Mucosa of descending colon (tissue), 3 donors: ENCODE results near the gene PARVB. TPM values are rescaled to one million over a fixed set of nuclear protein-coding genes. Genes with fewer than 3 reads are reported as not detected.

ENCODE experiments used
- ATAC-seq: fragments of 200-7000 bp; cut with Tn5 transposase; one replicate; pipeline ENCODE4 v1.9.1; 2020; ENCODE audit warnings: mild to moderate bottlenecking, moderate library complexity
- DNase-seq, 3 donors: peaks; one replicate each; pipeline ENCODE4 v3.0.0-alpha.2; 2020
- H3K36me3 ChIP-seq: fragments of 200-600 bp; one replicate; pipeline ENCODE4 v1.8.0; 2021; ENCODE audit warnings: low read depth, mild to moderate bottlenecking
- H3K4me1 ChIP-seq: fragments of 200-600 bp; one replicate; pipeline ENCODE4 v1.8.0; 2021; ENCODE audit warnings: low read depth, mild to moderate bottlenecking
- H3K4me3 ChIP-seq: fragments of 200-600 bp; one replicate; pipeline ENCODE4 v1.8.0; 2021; ENCODE audit warnings: mild to moderate bottlenecking
- H3K9me3 ChIP-seq: fragments of 200-600 bp; one replicate; pipeline ENCODE4 v1.8.0; 2021; ENCODE audit warnings: mild to moderate bottlenecking
- intact Hi-C, 2 donors: fragments of 100-400 bp; cut with DNase I in 1 of 2; cut with micrococcal nuclease in 1 of 2; formaldehyde crosslinking; loops; one replicate each; pipeline versions ENCODE4 v1.11.0 to v1.11.1; 2022; cut with DNase I, micrococcal nuclease
- total RNA-seq, 3 donors: library from RNA; stranded (reverse); fragmentation: NEBNext Ultra II Directional in 2 of 3; extraction: Animal tissue kit (Norgen Biotek cat#: 25700) in 2 of 3; gene quantifications; one replicate each; pipeline versions ENCODE4 v1.2.1 to v1.2.4, GENCODE V29; 2021 to 2023
- TF ChIP-seq, protein P1 (sequence below): fragments of 200-600 bp; IDR thresholded peaks from one replicate; pipeline ENCODE4 v1.8.0; 2022; ENCODE audit warnings: antibody characterized with exemption, mild to moderate bottlenecking
- donor health status: DM: no; HTN: no; CAD: no; lungs with moderate emphysema.
- donor health status: DM: no; HTN: no; CAD: no.
- donor health status: DM: no; HTN: yes; CAD: no.

Gene PARVB
- total RNA-seq, 3 donors from 2014 or later = 5.2 to 35.7 (median 14.9) TPM

DNA sequence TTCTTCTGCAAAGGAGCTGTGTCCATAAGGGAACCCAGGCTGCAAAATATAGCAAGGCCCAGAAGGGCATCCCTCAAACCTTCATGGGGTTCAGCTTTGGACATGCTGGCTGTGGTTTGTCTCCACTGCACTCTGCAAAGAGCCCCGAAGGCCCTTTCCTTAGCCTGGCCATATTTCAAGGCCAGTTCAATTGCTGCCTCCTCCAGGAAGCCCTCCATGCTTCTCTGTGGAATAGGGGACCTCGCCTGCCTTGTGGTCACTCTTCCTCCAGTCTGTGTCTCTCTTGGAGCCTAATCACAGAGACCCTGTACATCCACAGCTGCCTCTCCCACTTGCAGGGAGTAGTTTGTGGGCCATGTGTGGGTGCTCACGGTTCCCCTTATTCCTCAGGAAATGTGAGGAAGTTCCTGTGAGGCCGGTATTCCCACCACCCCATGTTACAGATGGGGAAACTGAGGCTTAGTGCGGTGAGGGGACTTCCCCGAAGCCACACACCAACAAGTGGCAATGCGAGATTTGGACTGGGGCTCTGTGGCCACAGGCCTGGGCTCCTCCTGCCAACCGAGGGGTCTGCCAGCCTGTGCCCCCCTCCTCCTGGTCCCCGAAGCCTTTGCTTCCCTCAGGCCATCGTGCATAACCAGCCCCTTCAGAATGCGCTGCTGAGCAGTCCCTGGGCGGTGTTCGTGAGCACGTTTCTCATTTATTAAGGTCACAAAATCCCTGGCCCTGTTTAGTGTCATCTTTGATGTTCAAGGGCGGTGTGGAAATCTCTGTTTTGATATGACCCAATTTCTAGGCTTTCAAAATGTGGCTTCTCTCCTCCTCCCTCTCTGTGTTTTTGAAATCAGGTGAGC lies 65.8 kb downstream of the PARVB start:
- intact Hi-C loops = loop anchor here (10.0 kb wide), 2 partner anchors 95 to 535 kb away; no protein-coding TSS in a partner anchor
- H3K9me3 ChIP-seq = no peaks in the 10 kb centered on the region
- TF ChIP-seq, protein P1, sequence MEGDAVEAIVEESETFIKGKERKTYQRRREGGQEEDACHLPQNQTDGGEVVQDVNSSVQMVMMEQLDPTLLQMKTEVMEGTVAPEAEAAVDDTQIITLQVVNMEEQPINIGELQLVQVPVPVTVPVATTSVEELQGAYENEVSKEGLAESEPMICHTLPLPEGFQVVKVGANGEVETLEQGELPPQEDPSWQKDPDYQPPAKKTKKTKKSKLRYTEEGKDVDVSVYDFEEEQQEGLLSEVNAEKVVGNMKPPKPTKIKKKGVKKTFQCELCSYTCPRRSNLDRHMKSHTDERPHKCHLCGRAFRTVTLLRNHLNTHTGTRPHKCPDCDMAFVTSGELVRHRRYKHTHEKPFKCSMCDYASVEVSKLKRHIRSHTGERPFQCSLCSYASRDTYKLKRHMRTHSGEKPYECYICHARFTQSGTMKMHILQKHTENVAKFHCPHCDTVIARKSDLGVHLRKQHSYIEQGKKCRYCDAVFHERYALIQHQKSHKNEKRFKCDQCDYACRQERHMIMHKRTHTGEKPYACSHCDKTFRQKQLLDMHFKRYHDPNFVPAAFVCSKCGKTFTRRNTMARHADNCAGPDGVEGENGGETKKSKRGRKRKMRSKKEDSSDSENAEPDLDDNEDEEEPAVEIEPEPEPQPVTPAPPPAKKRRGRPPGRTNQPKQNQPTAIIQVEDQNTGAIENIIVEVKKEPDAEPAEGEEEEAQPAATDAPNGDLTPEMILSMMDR = no peak
- no peak overlapping the region for H3K4me3 ChIP-seq
- no peaks in the 10 kb centered on the region for H3K4me1 ChIP-seq
- DNase-seq = no peak
- no peak for ATAC-seq
- no peaks in the 10 kb centered on the region for H3K36me3 ChIP-seq

DNA sequence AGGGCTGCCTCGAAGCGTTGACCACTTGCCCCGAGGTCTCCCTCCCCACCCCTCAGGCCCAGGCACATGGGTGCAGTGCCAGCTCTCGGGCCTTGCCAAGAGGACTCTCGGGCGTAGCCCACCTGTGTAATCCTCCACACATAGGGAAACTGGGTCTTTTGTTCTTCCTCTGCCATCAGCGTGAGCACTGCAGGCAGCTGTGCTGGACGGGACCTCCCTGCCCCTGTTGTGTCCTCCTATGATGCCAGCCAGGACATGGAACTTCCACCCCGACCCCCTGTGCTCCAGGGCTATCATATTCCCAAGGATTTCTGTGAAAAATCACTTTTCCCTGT lies 66.4 kb downstream of the PARVB start:
- no peak for ATAC-seq
- H3K4me1 ChIP-seq = no peaks in the 10 kb centered on the region

DNA sequence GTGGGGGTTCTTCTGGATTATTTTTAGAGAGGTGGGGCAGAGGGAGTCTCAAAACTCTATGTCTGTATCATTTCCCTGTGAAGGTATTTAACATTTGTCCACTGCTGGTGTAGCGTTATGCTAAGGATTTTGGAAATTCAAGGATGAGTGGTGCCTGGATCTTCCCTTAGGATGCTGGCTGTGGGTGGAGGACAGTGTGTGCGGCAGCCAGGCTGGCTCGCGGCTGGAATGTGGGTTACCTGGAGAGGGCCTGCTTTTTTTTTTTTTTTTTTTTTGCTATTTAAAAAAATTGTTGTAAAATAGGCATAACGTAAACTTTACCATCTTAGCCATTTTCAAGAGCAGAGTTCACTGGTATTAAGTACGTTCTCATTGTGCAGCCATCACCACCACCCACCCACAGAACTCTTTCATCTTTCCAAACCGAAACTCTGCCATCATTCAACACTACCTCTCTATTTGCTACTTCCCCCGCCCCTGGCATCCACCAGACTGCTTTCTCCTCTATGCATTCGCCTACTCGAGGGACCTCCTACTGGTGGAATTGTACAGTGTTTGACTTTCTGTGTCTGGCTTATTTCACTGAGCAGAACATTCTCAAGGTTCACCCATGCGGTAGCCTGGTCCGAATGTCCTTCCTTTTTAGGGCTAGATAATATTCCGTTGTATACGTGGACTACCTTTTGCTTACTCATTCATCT lies 67.1 kb downstream of the PARVB start:
- no peaks in the 10 kb centered on the region for H3K9me3 ChIP-seq
- DNase-seq (no peak), ATAC-seq (no peak)
- H3K4me1 ChIP-seq = no peaks in the 10 kb centered on the region
- TF ChIP-seq, protein P1 = no peak
- intact Hi-C loops = no loop called here
- no peak overlapping the region for H3K4me3 ChIP-seq
- no peaks in the 10 kb centered on the region for H3K36me3 ChIP-seq

More for the DNA sequence above, 66.4 kb downstream of the PARVB start:
- intact Hi-C loops = no loop called here
- no peak overlapping the region for H3K4me3 ChIP-seq
- H3K36me3 ChIP-seq = no peaks in the 10 kb centered on the region
- no peak for DNase-seq
- TF ChIP-seq, protein P1 = no peak
- H3K9me3 ChIP-seq = no peaks in the 10 kb centered on the region

DNA sequence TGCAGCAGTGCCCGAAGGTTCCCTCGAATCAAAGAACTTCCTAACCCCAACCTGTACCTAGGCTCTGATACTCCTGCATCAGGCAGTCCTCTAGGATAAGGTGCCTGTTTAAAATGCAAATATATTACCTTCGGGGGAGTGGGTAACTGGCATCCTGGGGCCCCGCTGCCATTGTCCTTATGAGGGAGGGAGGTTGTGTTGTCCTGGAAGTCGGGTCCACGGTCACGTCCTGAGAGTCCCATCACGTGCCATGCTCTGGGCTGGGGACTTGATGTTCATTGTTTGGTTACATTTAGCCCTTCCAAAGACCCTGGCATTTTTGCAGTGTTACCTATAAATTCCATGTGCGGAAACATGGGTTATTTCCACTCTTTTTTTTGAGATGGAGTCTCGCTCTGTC lies 67.6 kb downstream of the PARVB start:
- no peak for DNase-seq
- no peak overlapping the region for H3K4me3 ChIP-seq
- intact Hi-C loops = no loop called here
- no peaks in the 10 kb centered on the region for H3K4me1 ChIP-seq
- TF ChIP-seq, protein P1 = no peak
- ATAC-seq = no peak
- no peaks in the 10 kb centered on the region for H3K36me3 ChIP-seq
- no peaks in the 10 kb centered on the region for H3K9me3 ChIP-seq

DNA sequence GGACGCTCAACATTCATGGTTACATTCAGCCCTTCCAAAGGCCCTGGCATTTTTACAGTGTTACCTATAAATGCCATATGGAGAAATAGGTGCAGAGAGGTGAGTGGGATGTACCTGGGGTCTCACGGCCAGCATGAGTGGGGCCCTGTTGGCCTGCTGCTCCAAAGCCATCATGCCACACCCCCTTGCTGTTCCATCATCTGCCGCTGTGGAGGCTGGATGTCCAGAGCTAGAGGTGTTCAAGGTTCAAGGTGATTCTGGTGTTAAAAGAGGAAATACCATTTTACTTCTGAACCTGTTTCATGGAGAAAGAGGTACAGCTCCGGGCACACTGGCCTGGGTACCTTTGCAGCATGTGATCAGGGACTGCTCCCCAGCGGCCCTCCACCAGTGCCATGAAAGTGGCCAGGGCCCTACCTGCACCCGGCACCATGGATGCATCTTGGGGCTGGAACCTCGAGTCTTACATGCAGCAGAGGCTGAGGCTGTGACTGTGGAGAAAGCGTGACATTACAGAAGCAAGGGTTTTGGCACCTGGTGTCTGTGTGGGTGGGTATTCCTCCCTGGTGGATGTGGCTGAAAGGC lies 68.6 kb downstream of the PARVB start:
- Histone ChIP-seq H3K36me3 (no peaks in the 10 kb centered on the region), H3K9me3 (no peaks in the 10 kb centered on the region), H3K4me3 (no peak overlapping the region), H3K4me1 (no peaks in the 10 kb centered on the region)
- intact Hi-C loops = no loop called here
- ATAC-seq (no peak), DNase-seq (no peak)
- TF ChIP-seq, protein P1 = no peak
